ENCODE results near the gene DOCK7. TPM values are rescaled to one million over a fixed set of nuclear protein-coding genes. Genes with fewer than 3 reads are reported as not detected.
"Not testable (repeated sequence)": the region's sequence is repeated elsewhere in the genome, so short reads cannot be mapped to it uniquely, and the experiment has no call there.

Gene DOCK7
- total RNA-seq, 1 donor from 2014 or later: 17.8 TPM

- intact Hi-C loops (cut with micrococcal nuclease): no loop called here
- H3K4me1 Mint-ChIP-seq: no peaks in the 10 kb centered on the region
- no peak overlapping the region for H3K27ac Mint-ChIP-seq
- no peak for DNase-seq
- no peaks in the 10 kb centered on the region for H3K9me3 Mint-ChIP-seq
- no peak overlapping the region for H3K4me3 Mint-ChIP-seq
- no peaks in the 10 kb centered on the region for H3K36me3 Mint-ChIP-seq (ENCODE audit: low read depth)
- no peaks in the 10 kb centered on the region for H3K27me3 Mint-ChIP-seq
Measured at GRCh38 chr1:62613890-62614289, 74.3 kb downstream of the DOCK7 start.

DNA sequence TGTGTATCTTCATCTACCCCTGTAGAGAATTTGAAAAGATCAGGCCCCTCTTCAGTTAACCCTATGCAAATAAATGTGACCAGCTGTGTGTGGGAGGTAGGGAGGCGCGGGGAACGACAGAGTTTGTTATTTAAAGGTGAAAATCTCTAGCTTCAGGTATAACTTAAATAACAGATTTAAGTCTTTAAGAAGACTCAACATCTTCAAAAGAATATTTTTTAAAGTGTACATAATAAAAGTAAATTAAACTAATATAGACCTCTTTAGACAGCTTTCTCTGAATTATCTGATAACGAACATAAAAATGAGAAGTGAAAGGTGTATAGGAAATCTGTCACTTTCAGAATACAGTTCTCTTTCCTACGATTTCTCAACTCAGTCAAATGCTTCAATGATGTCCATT is 74.9 kb downstream of the DOCK7 start:
- H3K36me3 Mint-ChIP-seq (ENCODE audit: low read depth): no peaks in the 10 kb centered on the region
- no peaks in the 10 kb centered on the region for H3K9me3 Mint-ChIP-seq
- H3K4me1 Mint-ChIP-seq: no peaks in the 10 kb centered on the region
- intact Hi-C loops (cut with micrococcal nuclease): no loop called here
- no peak overlapping the region for H3K27ac Mint-ChIP-seq
- no peak for DNase-seq
- H3K4me3 Mint-ChIP-seq: no peak overlapping the region
- no peaks in the 10 kb centered on the region for H3K27me3 Mint-ChIP-seq

DNA sequence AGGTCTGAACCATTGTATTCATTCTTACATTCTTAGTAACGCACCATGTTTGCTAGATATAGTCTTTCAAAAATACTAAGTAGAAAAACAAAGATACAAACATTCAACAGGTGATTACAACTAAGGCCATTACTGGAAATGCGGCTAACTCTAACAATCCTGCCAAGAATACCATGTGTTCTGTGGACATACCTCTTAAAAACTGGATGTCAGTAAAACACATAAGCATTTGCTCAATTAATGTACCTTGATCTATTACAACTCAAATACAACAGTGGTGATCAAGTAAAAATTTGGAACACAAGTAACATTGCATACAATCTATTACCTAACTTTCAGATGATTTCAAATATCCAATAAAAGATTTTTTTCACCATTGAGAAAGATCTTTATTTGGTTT is 75.4 kb downstream of the DOCK7 start:
- Mint-ChIP-seq H3K27ac (no peak overlapping the region), H3K27me3 (no peaks in the 10 kb centered on the region), H3K4me3 (no peak overlapping the region), H3K4me1 (no peaks in the 10 kb centered on the region), H3K36me3 (ENCODE audit: low read depth) (no peaks in the 10 kb centered on the region), H3K9me3 (no peaks in the 10 kb centered on the region)
- intact Hi-C loops (cut with micrococcal nuclease): no loop called here
- no peak for DNase-seq

- H3K27me3 Mint-ChIP-seq; DNase-seq; H3K4me1 Mint-ChIP-seq; H3K4me3 Mint-ChIP-seq; H3K36me3 Mint-ChIP-seq (ENCODE audit: low read depth); intact Hi-C loops (cut with micrococcal nuclease); H3K9me3 Mint-ChIP-seq; H3K27ac Mint-ChIP-seq: not testable (repeated sequence)
Measured at GRCh38 chr1:62610588-62610987, 77.6 kb downstream of the DOCK7 start.

DNA sequence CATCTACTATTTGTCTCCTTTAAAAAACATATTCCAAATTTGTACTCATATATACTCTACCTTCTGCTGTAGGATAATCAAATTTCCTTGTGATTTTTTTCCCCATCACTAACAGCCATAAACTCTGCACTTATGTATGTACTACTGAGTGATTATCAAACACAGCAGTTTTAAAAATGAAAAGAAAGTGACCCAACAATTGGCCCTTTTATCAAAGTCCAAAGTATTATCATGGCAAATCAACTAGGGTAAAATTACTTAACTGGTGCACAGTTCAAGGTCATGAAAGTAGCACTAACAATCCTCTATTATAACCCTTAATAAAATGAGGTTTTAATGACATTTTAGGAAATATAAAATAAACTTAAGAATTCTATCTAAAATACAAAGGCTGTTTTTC is 79.3 kb downstream of the DOCK7 start:
- no peaks in the 10 kb centered on the region for H3K27me3 Mint-ChIP-seq
- H3K4me3 Mint-ChIP-seq: no peak overlapping the region
- intact Hi-C loops (cut with micrococcal nuclease): no loop called here
- no peaks in the 10 kb centered on the region for H3K4me1 Mint-ChIP-seq
- DNase-seq: no peak
- H3K9me3 Mint-ChIP-seq: no peaks in the 10 kb centered on the region
- H3K27ac Mint-ChIP-seq: no peak overlapping the region
- no peaks in the 10 kb centered on the region for H3K36me3 Mint-ChIP-seq (ENCODE audit: low read depth)

DNA sequence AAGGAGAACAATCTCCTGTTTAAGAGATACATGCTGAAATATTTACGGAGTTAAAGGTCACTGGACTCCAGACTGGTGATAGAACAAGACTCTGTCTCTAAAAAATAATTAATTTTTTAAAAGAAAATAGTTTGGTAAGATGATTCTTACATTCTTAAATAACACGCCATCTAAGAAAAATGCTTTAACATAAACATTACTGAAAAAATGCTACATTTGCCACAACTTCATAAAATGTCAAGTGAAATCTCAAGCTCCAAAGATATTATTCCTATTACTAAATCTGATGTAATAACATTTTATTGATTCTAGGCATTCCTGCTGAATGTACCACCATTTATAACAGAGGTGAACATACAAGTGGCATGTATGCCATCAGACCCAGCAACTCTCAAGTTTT is 86.7 kb downstream of the DOCK7 start:
- H3K4me1 Mint-ChIP-seq: no peaks in the 10 kb centered on the region
- H3K4me3 Mint-ChIP-seq: no peak overlapping the region
- H3K27ac Mint-ChIP-seq: no peak overlapping the region
- no peak for DNase-seq
- no peaks in the 10 kb centered on the region for H3K36me3 Mint-ChIP-seq (ENCODE audit: low read depth)
- H3K27me3 Mint-ChIP-seq: no peaks in the 10 kb centered on the region
- H3K9me3 Mint-ChIP-seq: no peaks in the 10 kb centered on the region
- intact Hi-C loops (cut with micrococcal nuclease): no loop called here

GRCh38 chr1:62599044-62599443 is 89.1 kb downstream of the DOCK7 start:
- no peak for DNase-seq
- Mint-ChIP-seq H3K4me1 (no peaks in the 10 kb centered on the region), H3K4me3 (no peak overlapping the region), H3K9me3 (no peaks in the 10 kb centered on the region), H3K27me3 (no peaks in the 10 kb centered on the region), H3K36me3 (ENCODE audit: low read depth) (no peaks in the 10 kb centered on the region), H3K27ac (no peak overlapping the region)
- intact Hi-C loops (cut with micrococcal nuclease): no loop called here

GRCh38 chr1:62597281-62597680 is 90.9 kb downstream of the DOCK7 start, which contains the start of gene ANGPTL3:
ANGPTL3 (plus strand) TSS chr1:62597520; CDS start chr1:62597567, 47 bp downstream.
- Mint-ChIP-seq H3K36me3 (ENCODE audit: low read depth) (no peaks in the 10 kb centered on the region), H3K4me3 (no peak within 1 kb of the TSS), H3K4me1 (no peaks in the 10 kb centered on the region), H3K27me3 (no peaks in the 10 kb centered on the region), H3K27ac (no peak within 1 kb of the TSS), H3K9me3 (no peaks in the 10 kb centered on the region)
- no peak for DNase-seq
- intact Hi-C loops (cut with micrococcal nuclease): no loop called here

- H3K36me3 Mint-ChIP-seq (ENCODE audit: low read depth): no peaks in the 10 kb centered on the region
- H3K4me1 Mint-ChIP-seq: no peaks in the 10 kb centered on the region
- H3K9me3 Mint-ChIP-seq: no peaks in the 10 kb centered on the region
- H3K4me3 Mint-ChIP-seq: no peak overlapping the region
- H3K27me3 Mint-ChIP-seq: no peaks in the 10 kb centered on the region
- intact Hi-C loops (cut with micrococcal nuclease): no loop called here
- DNase-seq: no peak
- H3K27ac Mint-ChIP-seq: no peak overlapping the region
Measured at GRCh38 chr1:62595647-62596046, 92.5 kb downstream of the DOCK7 start.

DNA sequence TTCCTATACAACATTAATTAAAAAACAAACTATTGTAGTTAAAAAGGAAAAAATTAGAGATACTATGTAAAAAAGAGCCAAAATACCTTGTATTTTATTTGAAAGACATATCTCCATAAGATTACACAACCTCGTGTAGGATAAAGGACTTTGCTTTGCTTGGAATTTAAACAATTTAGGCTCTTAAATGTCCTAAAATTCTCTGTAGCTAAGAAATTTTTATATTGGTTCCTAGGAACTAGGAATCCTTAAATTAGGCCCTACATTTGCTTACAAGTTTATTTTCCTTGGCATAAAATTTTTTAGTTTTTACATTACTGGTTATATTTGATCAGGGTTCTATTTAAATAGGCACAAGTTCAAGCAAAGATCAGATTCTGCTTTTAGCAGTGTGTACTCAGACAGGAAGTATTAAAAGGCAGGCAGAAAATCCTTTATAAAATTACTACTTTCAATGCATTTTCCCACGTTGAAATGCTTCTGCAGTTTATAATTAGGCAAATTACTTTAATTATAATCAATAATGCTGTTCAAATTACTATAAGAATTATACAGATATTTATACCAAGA is 94.3 kb downstream of the DOCK7 start:
- no peak for DNase-seq
- Mint-ChIP-seq H3K27me3 (no peaks in the 10 kb centered on the region), H3K4me1 (no peaks in the 10 kb centered on the region), H3K27ac (no peak overlapping the region), H3K9me3 (no peaks in the 10 kb centered on the region), H3K36me3 (ENCODE audit: low read depth) (no peaks in the 10 kb centered on the region), H3K4me3 (no peak overlapping the region)
- intact Hi-C loops (cut with micrococcal nuclease): no loop called here

DNA sequence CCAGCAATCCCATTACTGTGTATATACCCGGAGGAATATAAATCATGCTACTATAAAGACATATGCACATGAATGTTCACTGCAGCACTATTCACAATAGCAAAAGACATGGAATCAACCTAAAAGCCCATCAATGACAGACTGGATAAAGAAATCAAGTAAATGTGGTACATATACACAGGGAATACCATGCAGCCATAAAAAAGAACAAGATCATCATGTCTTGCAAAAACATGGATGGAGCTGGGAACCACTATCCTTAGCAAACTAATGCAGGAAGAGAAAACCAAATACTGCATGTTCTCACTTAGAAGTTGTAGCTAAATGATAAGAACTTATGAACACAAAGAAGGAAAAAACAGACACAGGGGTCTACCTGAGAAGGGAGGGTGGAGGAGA is 97.2 kb downstream of the DOCK7 start:
- H3K9me3 Mint-ChIP-seq: no peaks in the 10 kb centered on the region
- no peak overlapping the region for H3K27ac Mint-ChIP-seq
- H3K27me3 Mint-ChIP-seq: no peaks in the 10 kb centered on the region
- no peak overlapping the region for H3K4me3 Mint-ChIP-seq
- no peaks in the 10 kb centered on the region for H3K4me1 Mint-ChIP-seq
- DNase-seq: no peak
- intact Hi-C loops (cut with micrococcal nuclease): no loop called here
- H3K36me3 Mint-ChIP-seq (ENCODE audit: low read depth): no peaks in the 10 kb centered on the region

- intact Hi-C loops (cut with micrococcal nuclease): no loop called here
- no peak for DNase-seq
- H3K4me1 Mint-ChIP-seq: no peaks in the 10 kb centered on the region
- no peaks in the 10 kb centered on the region for H3K9me3 Mint-ChIP-seq
- no peaks in the 10 kb centered on the region for H3K36me3 Mint-ChIP-seq (ENCODE audit: low read depth)
- H3K27me3 Mint-ChIP-seq: no peaks in the 10 kb centered on the region
- no peak overlapping the region for H3K4me3 Mint-ChIP-seq
- no peak overlapping the region for H3K27ac Mint-ChIP-seq
Measured at GRCh38 chr1:62590255-62590969, 97.8 kb downstream of the DOCK7 start.

DNA sequence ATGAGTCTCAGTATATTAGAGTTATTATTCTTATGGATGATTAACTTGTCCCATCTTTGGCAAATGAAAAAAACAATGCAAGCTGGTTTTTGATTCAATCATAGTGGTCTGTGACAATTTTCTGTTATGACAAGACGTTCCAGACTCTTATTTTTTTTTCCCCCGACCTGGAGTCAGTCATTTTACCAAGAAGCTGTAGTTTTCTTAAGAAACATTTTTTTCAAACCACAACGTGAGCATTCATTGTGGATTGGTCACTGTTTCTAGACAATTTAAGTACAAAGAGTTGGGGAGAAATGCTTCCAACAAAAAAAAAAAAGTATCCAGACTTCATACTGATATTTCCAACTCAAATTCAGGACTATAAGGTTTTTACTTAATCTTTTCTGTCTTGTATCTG is 98.9 kb downstream of the DOCK7 start:
- no peak overlapping the region for H3K27ac Mint-ChIP-seq
- no peak for DNase-seq
- intact Hi-C loops (cut with micrococcal nuclease): no loop called here
- no peaks in the 10 kb centered on the region for H3K36me3 Mint-ChIP-seq (ENCODE audit: low read depth)
- peaks cover 3% of the 10 kb centered on the region for H3K9me3 Mint-ChIP-seq
- no peaks in the 10 kb centered on the region for H3K27me3 Mint-ChIP-seq
- no peaks in the 10 kb centered on the region for H3K4me1 Mint-ChIP-seq
- no peak overlapping the region for H3K4me3 Mint-ChIP-seq

GRCh38 chr1:62588000-62588399 is 100.2 kb downstream of the DOCK7 start:
- intact Hi-C loops (cut with micrococcal nuclease): no loop called here
- H3K27ac Mint-ChIP-seq: no peak overlapping the region
- no peaks in the 10 kb centered on the region for H3K36me3 Mint-ChIP-seq (ENCODE audit: low read depth)
- H3K9me3 Mint-ChIP-seq: peaks cover 3% of the 10 kb centered on the region
- H3K27me3 Mint-ChIP-seq: no peaks in the 10 kb centered on the region
- no peaks in the 10 kb centered on the region for H3K4me1 Mint-ChIP-seq
- H3K4me3 Mint-ChIP-seq: no peak overlapping the region
- no peak for DNase-seq
